ENCODE measurements around the gene CCNQ.

The CCNQ gene

GRCh38 chrX:153538424-153538823, 60.5 kb downstream of the CCNQ start:
- Histone ChIP-seq H3K27ac (ENCODE audit: low read depth, low read length) (no peak overlapping the region), H3K4me3 (ENCODE audit: low read depth in 1 of 2, low read length in 2 of 2) (no peak overlapping the region), H3K27me3 (ENCODE audit: control insufficient read depth in 1 of 2, insufficient read depth in 2 of 2, low read length in 2 of 2) (no peaks in the 10 kb centered on the region), H3K9ac (ENCODE audit: low read depth in 1 of 2, low read length in 2 of 2) (no peak overlapping the region), H3K9me3 (ENCODE audit: control insufficient read depth in 1 of 2, low read length in 2 of 2) (no peaks in the 10 kb centered on the region), H3K36me3 (ENCODE audit: control insufficient read depth in 1 of 2, insufficient read depth in 2 of 2, low read length in 2 of 2) (no peaks in the 10 kb centered on the region), H3K4me1 (ENCODE audit: control insufficient read depth in 1 of 2, insufficient read depth in 2 of 2, low read length in 2 of 2) (no peaks in the 10 kb centered on the region)
